SW 1271 (cell line): ENCODE measurements around the gene PIEZO1.

Experiments used
- DNase-seq, 2 experiments: peaks; one replicate each; lab custom pipeline; 2025; lab: John Stamatoyannopoulos, UW

The PIEZO1 gene

GRCh38 chr16:88691924-88692560 lies 93.0 kb downstream of the PIEZO1 start:
- no peak for DNase-seq

GRCh38 chr16:88691129-88691813 lies 93.7 kb downstream of the PIEZO1 start:
- DNase-seq: no peak

DNA sequence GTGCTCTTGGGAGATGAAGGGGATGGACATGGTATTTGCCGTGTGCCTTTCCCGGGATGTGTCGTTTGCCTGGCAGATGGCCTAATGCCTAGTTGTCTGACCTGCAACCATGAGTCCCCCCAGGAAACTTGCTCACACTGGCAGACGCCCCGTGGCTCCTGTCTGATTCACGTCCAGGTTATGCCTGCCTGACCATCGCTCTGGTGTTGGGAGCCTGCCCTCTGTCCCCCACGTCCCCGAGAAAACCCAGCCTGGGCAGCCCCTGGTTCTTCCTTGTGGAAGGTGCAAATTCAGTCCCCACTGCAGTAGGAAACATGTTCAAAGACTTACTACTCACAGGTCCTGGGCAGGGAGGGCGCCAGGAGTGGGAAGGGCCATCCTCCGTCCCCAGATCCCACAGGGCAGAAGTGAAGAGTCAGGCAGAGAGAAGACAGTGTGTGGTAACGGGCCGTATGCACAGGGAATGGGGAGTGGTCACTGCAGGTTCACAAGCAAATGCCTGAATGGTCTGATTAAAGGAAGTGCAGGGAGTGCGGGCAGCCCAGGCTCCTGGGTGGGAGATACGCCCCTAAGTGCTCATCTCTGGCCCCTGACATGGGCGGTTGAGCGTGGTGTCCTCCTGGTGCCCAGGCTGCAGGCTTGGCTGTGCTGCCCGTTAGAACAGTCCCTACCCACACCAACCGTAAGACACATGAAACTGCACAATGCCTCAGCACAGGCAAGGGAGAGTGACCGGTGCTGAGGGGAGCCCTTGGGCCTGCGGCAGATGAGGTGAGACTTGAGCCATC lies 94.5 kb downstream of the PIEZO1 start:
- no peak for DNase-seq

- no peak for DNase-seq
These were observed 96.8 kb downstream of the PIEZO1 start for GRCh38 chr16:88688013-88688778.

- DNase-seq: no peak
These were observed 97.4 kb downstream of the PIEZO1 start for GRCh38 chr16:88687676-88688012.

DNA sequence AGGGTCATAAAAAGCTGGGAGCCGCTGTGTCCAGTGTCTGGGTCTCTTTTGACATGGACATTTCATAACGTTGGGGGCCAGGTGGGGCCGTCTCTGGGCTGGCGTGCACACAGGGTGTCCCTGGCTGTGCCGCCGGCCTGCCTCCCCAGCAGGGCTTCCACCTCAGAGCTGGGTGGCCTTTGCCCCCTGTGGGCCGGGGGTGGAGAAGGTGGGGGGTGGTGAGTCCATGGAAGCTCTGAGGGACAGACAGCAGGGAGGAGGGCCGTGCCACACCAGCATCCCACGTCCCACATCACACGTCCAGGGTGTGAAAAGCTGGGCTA lies 97.8 kb downstream of the PIEZO1 start:
- no peak for DNase-seq

GRCh38 chr16:88686439-88687253 lies 98.4 kb downstream of the PIEZO1 start, which contains the start of gene SNAI3:
SNAI3 (minus strand) TSS chr16:88686507; CDS start chr16:88686406, 101 bp downstream.
- DNase-seq: peak in 1 of 2 experiments; percentile 27

DNA sequence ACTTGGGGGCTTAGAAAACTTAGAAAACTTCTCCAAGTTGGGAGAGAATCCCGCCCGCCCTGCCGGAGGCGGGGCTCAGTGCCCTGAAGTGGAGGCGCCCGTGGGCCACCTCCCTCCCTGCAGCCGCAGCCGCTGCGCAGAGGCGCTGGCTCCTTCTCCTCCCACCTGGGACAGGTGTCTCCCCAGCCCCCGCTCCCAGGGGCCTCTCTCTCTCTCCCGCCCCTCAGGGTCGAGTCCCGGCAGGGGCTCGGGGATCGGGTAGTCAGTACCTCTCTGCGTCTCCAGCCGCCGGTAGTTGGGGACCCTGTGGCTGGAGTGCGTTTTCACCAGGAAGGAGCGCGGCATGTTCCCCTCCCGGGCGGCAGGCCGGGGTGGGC lies 99.0 kb downstream of the PIEZO1 start:
- DNase-seq: no peak

GRCh38 chr16:88685156-88686061 lies 99.6 kb downstream of the PIEZO1 start:
- DNase-seq: no peak

DNA sequence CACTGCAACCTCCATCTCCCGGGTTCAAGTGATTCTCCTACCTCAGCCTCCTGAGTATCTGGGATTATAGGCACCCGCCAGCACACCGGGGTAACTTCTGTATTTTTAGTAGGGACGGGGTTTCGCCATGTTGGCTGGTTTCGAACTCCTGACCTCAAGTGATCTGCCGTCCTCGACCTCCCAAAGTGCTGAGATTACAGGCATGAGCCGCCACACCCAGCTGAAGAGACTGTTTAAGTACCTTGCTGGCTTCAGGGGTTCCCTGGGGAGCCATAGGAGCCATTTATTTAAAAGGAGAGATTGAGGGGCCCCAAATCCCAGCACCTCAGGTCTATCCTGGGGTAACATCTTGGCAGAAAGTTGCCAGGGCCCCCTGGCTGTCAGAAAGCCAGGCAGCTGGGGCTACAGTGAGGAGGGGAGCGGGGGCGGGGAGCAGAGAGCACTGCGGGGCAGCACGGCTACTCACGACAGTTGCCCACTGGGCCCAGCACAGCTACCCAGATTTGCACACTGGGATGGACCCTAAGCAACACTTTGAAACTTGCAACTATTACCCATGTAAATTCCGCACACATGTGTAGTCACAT lies 100.4 kb downstream of the PIEZO1 start:
- DNase-seq: no peak

- DNase-seq: no peak
These were observed 103.1 kb downstream of the PIEZO1 start for GRCh38 chr16:88681709-88682451.

GRCh38 chr16:88681084-88681680 lies 103.8 kb downstream of the PIEZO1 start:
- no peak for DNase-seq

GRCh38 chr16:88680554-88681083 lies 104.4 kb downstream of the PIEZO1 start:
- DNase-seq: no peak

GRCh38 chr16:88678224-88678979 lies 106.6 kb downstream of the PIEZO1 start:
- no peak for DNase-seq

DNA sequence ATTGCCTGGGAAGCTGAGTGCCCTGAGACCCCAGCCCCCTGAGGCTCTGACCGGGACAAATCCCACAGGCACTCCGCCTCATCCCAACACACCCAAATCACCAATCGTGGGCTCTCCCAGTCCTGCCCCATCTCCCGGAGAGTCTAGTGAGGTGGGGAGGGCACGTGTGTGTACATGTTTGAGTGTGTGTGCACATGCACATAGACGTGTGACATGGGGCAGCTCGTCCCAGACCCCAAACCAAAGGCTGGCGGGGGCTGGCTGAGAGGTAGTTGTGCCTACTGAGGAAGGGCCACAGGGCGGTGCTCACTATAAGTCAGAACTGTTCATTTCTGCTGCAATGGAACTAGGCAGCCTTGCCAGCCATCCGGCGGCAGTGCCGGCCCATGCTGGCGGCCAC lies 107.3 kb downstream of the PIEZO1 start:
- no peak for DNase-seq

DNA sequence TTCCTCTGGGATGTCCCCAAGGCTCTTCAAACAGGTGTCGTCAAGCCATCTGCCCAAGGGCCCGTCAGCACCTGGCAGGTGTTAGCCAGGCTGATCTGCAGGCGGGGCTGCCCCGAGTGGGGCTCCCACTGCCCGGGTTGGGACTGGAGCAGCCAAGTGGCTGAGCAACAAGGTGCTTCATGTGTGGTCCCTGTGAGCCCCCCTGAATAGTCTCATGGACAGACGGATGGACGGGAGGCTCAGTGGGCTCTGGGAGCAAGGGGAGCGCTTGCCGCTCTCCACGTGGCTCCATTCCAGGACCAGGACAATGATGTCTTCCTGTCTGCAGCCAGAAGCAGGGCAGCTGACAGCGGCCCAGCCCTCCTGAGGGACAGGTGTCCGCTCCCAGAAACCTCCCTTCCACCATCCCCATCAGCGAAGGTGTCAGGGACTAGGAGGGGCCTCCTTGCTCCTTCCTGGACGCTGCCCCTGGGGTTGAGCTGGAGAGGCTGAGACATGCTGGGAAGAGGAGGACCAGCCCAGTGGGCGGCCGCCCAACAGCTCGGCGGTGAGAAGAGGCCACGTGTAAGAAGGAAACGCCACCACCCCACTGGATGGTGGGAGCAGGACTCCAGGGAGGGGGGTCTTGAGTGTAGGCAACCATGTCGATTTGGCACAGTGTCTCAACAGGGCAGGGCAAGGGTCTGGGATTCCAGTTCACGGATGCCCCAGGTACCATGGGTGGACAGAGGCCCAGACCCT lies 108.3 kb downstream of the PIEZO1 start:
- DNase-seq: no peak

DNA sequence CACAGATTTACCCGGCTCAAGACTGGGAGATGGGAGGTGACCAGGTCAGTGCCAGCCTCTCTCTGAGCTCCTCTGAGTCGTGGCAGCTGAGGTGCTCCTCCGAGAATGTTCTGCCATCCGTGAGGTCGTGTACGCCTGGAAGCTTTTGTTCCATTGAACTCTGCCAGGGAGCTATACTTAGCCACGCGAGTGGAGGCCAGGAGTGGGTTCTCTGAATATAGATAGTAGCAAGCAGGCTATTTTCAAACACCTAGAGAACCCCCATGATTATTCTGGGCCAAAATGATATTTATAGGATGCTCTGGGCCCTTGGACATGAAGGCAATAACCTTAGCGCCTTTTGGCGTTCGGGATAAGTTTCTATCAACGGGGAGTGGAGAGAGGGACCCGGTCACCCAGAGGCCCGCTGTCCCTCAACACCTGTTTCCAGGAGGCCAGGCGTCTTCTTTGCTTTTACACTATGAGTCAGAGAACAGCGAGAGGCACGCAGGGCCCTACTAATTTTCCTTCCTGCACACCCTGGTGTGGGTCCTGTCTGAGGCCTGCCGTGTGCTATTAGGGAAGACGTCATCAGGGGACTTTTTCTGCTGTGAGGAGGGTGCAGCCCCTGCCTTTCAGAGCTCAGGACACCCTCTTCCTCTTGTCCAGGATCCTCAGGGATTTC lies 111.2 kb downstream of the PIEZO1 start:
- DNase-seq: no peak
